Cardiac fibroblast (primary cell): Measurements from ENCODE around the gene EID2B.

ENCODE experiments used
- DNase-seq, 2 donors: peaks; one replicate each; pipeline versions ENCODE4 v3.0.0 to v3.0.0-alpha.2; 2010; ENCODE audit warnings: low read depth in 2 of 2
- H3K4me3 ChIP-seq, 2 donors: replicated peaks in 1 of 2; 1 replicate in 1 of 2; 2 replicates in 1 of 2; pipeline ENCODE4 v1.5.1; 2011; ENCODE audit warnings: low read depth in 2 of 2, low read length in 2 of 2, mild to moderate bottlenecking in 2 of 2, moderate library complexity in 1 of 2
- TF ChIP-seq, protein P1 (sequence below): IDR thresholded peaks from one replicate; pipeline ENCODE4 v1.5.1; 2011; ENCODE audit warnings: low read depth, mild to moderate bottlenecking, low read length, inconsistent platforms

EID2B gene

DNA sequence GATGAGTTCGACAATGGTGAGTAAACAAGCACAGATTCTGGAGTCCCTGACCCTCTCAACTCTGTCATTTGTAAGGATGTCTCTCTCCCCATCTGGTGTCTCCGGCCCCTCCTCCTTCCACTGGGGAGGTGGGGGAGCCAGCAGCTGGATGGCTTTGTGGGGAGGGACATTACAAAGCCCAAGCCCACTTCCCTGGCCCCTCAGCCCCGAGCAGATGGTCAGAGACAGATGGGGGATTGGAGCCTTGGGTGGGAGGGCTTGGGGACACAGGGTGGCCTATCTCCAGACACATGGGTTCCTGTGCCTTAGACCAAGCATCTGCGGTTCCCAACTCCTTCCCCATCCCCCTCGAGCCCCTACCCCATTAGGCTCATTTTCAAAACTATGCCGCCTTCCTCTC, 49.5 kb downstream of the EID2B start:
- no peak overlapping the region for H3K4me3 ChIP-seq
- no peak for DNase-seq
- TF ChIP-seq, protein P1, sequence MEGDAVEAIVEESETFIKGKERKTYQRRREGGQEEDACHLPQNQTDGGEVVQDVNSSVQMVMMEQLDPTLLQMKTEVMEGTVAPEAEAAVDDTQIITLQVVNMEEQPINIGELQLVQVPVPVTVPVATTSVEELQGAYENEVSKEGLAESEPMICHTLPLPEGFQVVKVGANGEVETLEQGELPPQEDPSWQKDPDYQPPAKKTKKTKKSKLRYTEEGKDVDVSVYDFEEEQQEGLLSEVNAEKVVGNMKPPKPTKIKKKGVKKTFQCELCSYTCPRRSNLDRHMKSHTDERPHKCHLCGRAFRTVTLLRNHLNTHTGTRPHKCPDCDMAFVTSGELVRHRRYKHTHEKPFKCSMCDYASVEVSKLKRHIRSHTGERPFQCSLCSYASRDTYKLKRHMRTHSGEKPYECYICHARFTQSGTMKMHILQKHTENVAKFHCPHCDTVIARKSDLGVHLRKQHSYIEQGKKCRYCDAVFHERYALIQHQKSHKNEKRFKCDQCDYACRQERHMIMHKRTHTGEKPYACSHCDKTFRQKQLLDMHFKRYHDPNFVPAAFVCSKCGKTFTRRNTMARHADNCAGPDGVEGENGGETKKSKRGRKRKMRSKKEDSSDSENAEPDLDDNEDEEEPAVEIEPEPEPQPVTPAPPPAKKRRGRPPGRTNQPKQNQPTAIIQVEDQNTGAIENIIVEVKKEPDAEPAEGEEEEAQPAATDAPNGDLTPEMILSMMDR, result no peak

DNA sequence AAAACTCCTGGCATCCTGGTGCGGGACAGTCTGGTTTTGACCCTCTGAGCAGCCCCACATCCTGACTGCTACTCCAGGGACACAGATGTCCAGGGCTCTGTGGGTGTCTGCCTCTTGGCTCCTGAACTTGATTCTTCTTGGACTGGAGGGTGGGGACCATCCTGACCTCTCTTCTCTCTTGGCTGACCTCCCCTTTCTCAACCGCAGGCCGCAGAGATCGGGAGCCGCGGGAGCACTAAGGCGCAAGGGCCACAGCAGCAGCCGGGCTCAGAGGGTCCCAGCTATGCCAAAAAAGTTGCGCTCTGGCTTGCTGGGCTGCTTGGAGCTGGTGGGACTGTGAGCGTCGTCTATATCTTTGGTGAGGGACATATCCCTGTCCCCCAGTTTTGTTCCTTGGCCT, 51.0 kb downstream of the EID2B start:
- DNase-seq, result no peak
- TF ChIP-seq, protein P1, result no peak
- peak overlapping the region; percentile 99 to 100 for H3K4me3 ChIP-seq

DNA sequence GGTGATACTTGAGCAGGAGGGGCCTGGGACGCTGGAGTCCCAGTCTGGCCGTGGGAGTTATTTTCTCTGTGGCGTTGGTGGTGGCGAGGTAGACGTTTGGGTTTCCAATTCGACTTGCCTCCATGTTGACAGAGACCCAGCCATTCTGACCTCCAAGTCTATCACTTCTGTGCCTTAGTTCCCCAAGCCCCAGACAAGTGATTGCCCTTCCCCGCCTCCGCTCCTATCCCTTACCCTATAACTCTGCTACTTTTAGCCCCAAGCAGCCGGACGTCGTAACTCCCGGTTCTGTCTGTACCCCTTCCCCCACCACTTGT, 51.5 kb downstream of the EID2B start:
- peak overlapping the region; percentile 99 to 100 for H3K4me3 ChIP-seq
- no peak for DNase-seq

More for the DNA sequence above, 51.5 kb downstream of the EID2B start:
- TF ChIP-seq, protein P1, result no peak
